Uterus (tissue), 2 donors: Measurements from ENCODE around the gene KMT2C.

Experiments used
- POLR2A ChIP-seq, 2 donors: fragments of 450-650 bp; IDR thresholded peaks; one replicate each; pipeline ENCODE4 v1.6.1; 2016; ENCODE audit warnings: antibody characterized with exemption in 2 of 2, mild to moderate bottlenecking in 1 of 2, moderate library complexity in 1 of 2
- TF ChIP-seq, protein P1 (sequence below), 4 experiments: fragments of 200-600 bp in 2 of 4; fragments of 450-650 bp in 2 of 4; sonication (generic) in 2 of 4; IDR thresholded peaks; one replicate each; pipeline ENCODE4 v1.5.1; 2016 to 2019; ENCODE audit warnings: antibody characterized with exemption in 4 of 4, mild to moderate bottlenecking in 2 of 4, moderate library complexity in 1 of 4

DNA sequence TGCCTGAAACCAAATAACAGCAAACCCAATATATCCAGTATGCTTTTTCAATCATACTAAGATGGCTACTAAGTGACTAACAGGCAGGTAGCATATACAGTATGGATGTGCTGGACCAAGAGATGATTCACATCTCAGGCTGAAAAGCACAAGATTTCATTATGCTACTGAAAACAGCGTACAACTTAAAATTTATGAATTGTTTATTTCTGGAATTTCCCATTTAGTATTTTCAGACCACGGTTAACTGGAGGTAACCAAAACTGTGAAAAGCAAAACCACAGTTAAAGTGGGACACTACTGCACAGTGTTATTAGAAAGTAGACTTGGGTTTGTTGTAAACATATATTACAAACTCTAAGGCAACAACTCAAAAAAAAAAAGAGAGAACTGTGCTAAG lies 91.5 kb downstream of the KMT2C start:
- TF ChIP-seq, protein P1, sequence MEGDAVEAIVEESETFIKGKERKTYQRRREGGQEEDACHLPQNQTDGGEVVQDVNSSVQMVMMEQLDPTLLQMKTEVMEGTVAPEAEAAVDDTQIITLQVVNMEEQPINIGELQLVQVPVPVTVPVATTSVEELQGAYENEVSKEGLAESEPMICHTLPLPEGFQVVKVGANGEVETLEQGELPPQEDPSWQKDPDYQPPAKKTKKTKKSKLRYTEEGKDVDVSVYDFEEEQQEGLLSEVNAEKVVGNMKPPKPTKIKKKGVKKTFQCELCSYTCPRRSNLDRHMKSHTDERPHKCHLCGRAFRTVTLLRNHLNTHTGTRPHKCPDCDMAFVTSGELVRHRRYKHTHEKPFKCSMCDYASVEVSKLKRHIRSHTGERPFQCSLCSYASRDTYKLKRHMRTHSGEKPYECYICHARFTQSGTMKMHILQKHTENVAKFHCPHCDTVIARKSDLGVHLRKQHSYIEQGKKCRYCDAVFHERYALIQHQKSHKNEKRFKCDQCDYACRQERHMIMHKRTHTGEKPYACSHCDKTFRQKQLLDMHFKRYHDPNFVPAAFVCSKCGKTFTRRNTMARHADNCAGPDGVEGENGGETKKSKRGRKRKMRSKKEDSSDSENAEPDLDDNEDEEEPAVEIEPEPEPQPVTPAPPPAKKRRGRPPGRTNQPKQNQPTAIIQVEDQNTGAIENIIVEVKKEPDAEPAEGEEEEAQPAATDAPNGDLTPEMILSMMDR (IDR thresholded peaks at IDR 0.05): no peak
- no peak for TF ChIP-seq POLR2A (IDR thresholded peaks at IDR 0.05)
